ENCODE data around the gene EBF4.

Gene EBF4

GRCh38 chr20:2700913-2701620 is 8.5 kb downstream of the EBF4 start:
- DNase-seq (ENCODE audit: low read depth, low spot score) = no peak

DNA sequence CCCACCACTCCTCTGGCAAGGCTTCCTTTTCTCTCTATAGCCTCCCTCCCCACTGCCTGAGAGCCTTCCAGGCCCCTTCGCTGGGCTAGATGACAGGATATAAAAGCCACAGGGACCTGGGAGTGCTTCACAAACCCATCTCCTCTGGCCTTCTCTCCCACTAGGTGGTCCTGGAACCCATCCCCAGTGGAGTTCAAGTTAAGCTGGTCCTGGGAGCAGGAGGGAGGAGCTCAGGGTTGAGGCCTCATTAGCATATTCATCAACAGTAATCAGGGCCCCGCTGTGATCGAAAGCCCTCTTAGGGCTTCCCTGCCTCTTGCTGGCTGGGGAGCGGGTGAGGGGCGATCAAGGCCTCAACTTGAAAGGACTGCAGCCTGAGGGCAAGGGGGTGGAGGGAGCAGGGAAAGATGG is 9.1 kb downstream of the EBF4 start:
- no peak for DNase-seq (ENCODE audit: low read depth, low spot score)

DNA sequence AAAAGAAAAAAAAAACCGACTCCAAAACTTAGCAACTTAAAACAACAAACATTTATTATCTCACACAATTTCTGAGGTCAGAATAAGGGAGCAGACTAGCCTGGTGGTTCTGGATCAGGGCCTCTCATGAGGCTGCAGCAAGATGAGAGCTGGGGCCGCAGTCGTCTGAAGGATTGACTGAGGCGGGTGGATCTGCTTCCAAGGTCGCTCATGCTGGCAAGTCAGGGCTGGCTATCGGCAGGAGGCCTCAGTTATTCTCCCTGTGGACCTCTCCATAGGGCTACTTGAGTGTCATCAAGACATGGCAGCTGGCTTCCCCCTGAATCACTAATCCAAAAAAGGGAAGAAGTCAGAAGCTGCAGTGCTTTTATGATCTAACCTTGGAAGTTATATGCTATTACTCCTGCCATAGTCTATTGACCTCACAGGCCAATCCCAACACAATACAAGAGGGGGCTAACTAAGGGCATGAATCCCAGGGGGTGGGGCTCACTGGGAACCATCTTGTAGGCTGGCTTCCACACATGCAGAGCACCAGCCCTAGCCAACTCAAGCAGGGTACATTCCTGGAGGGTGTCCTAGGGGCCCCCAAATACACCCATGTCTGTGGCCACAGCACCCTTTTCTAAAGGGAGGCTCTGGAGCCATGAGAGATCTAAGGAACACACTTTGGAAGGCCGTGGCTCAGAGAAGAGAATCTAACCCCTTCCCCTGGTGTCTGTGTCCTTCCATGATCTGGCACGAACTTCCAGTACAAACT is 11.3 kb downstream of the EBF4 start:
- DNase-seq (ENCODE audit: low read depth, low spot score) = no peak

- DNase-seq (ENCODE audit: low read depth, low spot score) = no peak
These were observed 13.5 kb downstream of the EBF4 start for GRCh38 chr20:2705931-2706645.

DNA sequence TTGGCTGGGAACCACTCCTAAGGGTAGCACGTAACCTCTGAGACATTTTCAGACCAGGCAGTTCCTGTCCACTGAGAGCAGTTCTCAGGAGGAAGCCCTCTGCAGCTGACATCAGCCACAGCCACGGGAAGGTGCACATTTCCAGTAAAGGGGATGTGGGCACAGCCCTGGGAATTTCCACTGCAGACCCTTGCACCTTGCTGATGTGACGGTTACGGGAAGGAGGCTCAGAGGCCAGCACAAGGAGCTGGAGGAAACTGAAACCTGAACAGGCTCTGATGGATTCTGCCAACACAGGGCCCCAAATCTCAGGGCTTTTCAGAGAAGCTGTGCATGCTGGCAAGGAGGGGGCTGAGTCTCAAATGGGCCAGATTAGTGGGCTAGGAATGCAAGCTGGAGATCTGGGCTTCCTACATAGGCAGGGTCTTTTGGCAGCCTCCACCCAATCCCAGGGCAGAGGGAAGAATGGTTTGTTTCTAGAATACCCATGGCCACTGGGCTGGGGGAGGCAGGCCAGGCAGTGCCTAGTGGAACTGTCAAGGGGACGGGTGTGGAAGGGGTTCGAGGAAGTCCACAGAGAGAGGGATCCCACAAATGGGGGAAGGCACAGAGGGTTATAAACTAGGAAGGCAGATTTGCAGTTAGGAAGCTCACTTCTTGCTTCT is 14.2 kb downstream of the EBF4 start:
- no peak for DNase-seq (ENCODE audit: low read depth, low spot score)

GRCh38 chr20:2707353-2708072 is 14.9 kb downstream of the EBF4 start:
- DNase-seq (ENCODE audit: low read depth, low spot score) = no peak

GRCh38 chr20:2708073-2708415 is 15.5 kb downstream of the EBF4 start:
- DNase-seq (ENCODE audit: low read depth, low spot score) = no peak

GRCh38 chr20:2708665-2709064 is 16.1 kb downstream of the EBF4 start:
- no peak for DNase-seq (ENCODE audit: low read depth, low spot score)

- DNase-seq (ENCODE audit: low read depth, low spot score) = no peak
These were observed 16.8 kb downstream of the EBF4 start for GRCh38 chr20:2709205-2709981.

DNA sequence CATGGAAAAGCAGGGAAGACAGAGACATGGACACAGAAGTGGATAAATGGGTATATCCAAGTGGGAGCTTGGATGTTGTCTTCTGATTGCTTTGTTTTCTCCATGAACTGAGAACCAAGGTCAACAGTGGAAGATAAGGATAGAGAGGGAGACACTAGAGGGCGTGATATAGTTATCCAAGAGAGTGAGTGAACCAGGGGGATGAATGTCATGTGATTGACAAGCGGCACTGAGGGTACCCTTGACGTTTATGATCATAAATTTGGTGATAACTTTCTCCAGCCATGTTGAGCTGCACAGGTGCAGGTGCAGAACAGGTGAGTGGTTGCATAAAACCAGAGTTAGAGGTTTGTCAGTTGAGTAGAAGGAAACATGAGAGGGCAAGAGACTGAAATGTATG is 20.7 kb downstream of the EBF4 start:
- DNase-seq (ENCODE audit: low read depth, low spot score) = no peak

DNA sequence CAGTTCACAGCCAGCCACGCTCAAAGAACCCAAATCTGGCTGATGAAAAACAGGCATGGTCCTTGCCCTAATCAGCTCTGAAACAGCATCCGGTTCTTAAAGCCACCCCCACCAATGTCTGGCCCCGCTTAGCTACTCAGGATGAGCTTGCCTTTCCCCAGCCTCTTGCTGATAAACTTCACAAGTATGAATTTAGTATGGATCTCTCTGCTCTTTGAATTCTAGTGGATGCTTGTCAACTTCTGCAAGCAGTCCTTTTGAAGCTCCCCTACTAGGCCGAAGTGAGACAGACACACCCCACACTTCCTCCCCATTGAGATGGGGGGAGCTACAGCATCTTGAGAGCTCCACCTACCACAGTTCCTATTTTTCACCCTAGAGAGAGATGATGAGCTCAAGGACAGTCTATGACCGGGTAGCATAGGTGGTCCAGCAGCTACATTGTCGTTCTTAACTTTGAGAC is 36.7 kb downstream of the EBF4 start:
- no peak for DNase-seq (ENCODE audit: low read depth, low spot score)

- no peak for DNase-seq (ENCODE audit: low read depth, low spot score)
These were observed 37.2 kb downstream of the EBF4 start for GRCh38 chr20:2729791-2730190.

GRCh38 chr20:2734899-2735298 is 42.3 kb downstream of the EBF4 start:
- DNase-seq (ENCODE audit: low read depth, low spot score) = no peak

- no peak for DNase-seq (ENCODE audit: low read depth, low spot score)
These were observed 43.9 kb downstream of the EBF4 start for GRCh38 chr20:2736441-2736840.

- DNase-seq (ENCODE audit: low read depth, low spot score) = no peak
These were observed 45.9 kb downstream of the EBF4 start for GRCh38 chr20:2738331-2739041.

DNA sequence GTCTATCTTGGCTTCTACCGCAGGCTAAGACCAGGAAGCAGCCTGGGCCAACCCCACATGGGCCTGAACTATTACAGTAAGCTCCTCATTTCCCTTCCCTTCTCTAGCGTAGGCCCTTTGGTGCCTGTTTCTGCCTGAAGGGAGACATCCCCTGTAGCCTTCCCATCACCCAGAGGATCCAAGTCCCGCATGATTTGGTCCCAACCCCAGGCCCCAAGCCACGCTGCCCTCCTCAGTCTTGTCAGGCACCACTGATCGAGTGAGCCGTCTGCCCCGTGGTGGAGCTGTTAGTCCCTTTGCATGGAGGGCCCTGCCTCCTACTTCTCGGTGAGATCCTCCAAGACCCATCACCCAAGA is 46.4 kb downstream of the EBF4 start:
- DNase-seq (ENCODE audit: low read depth, low spot score) = no peak

- no peak for DNase-seq (ENCODE audit: low read depth, low spot score)
These were observed 48.1 kb downstream of the EBF4 start for GRCh38 chr20:2740702-2741101.

- no peak for DNase-seq (ENCODE audit: low read depth, low spot score)
These were observed 48.9 kb downstream of the EBF4 start for GRCh38 chr20:2741463-2741862.

DNA sequence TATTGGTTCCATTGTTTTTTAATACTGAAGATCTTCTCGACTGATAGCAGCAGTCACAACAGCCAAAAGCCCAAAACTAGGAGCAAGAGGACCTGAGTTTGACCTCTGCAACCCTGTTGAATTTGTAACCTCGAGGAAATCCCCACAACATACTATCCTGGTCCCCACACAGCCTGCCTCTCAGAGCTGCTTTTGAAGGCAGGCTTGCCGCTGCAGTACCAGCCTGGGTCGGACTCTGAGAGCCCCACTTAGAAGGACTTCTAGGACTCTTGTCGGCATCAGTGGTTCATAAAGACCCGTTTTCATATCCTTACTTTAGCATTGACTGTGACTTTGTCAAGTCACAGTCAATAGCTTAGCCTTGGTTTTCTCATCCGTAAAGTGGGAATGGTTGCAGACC is 49.3 kb downstream of the EBF4 start:
- DNase-seq (ENCODE audit: low read depth, low spot score) = no peak

DNA sequence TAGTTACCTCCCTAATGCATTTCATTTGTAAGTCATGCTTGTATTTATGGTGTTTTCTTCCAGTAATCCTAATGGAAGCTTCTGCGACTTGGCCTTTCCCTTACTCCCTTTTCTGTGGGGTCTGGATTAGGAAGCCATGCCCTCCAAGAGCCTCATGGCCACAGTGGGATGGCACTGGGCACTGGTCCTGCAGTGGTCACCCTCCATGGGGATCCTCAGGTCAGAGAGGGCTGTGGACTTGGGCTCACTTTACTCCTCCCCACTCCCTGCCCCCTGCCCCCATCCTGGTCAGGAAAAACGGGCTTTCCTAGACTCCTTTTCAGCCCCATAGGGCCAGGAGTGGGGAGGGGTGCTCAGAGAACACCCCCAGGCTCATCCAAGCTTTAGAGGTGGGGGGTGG is 49.9 kb downstream of the EBF4 start:
- no peak for DNase-seq (ENCODE audit: low read depth, low spot score)
